GM12891 (cell line): Measurements from ENCODE around the gene LIPT1.

Experiments
- PAX5 ChIP-seq: IDR thresholded peaks from 2 replicates; pipeline ENCODE4 v1.6.1; 2011; ENCODE audit warnings: low read length, moderate library complexity, mild to moderate bottlenecking; ENCODE audit not compliant: insufficient read depth, severe bottlenecking
- POLR2A ChIP-seq: IDR thresholded peaks from 2 replicates; pipeline ENCODE4 v1.6.1; 2011; ENCODE audit warnings: low read depth, low read length, control low read depth
- POLR2AphosphoS5 ChIP-seq: IDR thresholded peaks from 2 replicates; pipeline ENCODE4 v1.6.1; 2011; ENCODE audit warnings: low read depth, low read length, control low read depth
- POU2F2 ChIP-seq: IDR thresholded peaks from 2 replicates; pipeline ENCODE4 v1.6.1; 2011; ENCODE audit warnings: low read depth, mild to moderate bottlenecking, control low read depth, low read length, moderate library complexity
- TAF1 ChIP-seq: IDR thresholded peaks from 2 replicates; pipeline ENCODE4 v1.6.1; 2011; ENCODE audit warnings: low read depth, low read length, control low read depth

- TF ChIP-seq POLR2AphosphoS5 (no peak), POLR2A (no peak), POU2F2 (no peak), TAF1 (no peak), PAX5 (no peak)
Measured at GRCh38 chr2:99205491-99205890, 50.7 kb downstream of the LIPT1 start.
